ENCODE results near the gene GALNT3. TPM values are rescaled to one million over a fixed set of nuclear protein-coding genes. Genes with fewer than 3 reads are reported as not detected.

The GALNT3 gene
- total RNA-seq, 4 donors from 2014 or later = 17.2 to 230 (median 52.7) TPM

GRCh38 chr2:165827016-165827920, 33.2 kb upstream of the GALNT3 start:
- no peak for DNase-seq
- TF ChIP-seq EP300 (IDR thresholded peaks at IDR 0.05; ENCODE audit: low read depth) (no peak), POLR2AphosphoS5 (IDR thresholded peaks at IDR 0.05) (no peak), POLR2A (IDR thresholded peaks at IDR 0.05) (no peak), CTCF (IDR thresholded peaks at IDR 0.05) (no peak)
- intact Hi-C loops (cut with DNase I; ENCODE audit: low total_unique reads) = no loop called here

DNA sequence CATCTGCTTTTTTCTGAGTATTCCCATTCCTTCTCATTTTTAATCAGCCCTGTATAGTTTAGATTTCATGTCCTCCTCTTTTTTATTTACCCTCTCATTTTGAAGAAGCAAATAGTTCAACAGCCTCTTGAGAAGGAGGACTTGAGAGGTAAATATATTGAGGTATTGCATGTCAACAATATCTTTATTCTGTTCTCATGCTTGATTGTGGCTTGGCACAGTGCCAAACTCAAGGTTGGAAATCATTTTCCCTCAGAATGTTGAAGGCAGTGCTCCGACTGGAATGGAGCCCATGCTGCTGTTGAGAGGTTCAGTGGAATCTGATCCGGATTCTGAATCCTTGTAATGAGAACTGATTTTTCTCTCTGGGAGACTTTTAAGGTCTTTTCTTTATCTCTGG, 31.0 kb upstream of the GALNT3 start:
- 48 to 70% methylated on average over 2 of the region's 2 CpGs for WGBS, 2 donors (ENCODE audit: low coverage in 1 of 2)
- no peak for DNase-seq
- Histone ChIP-seq H3K9me3 (no peaks in the 10 kb centered on the region), H3K4me3 (no peak overlapping the region), H3K4me1 (no peaks in the 10 kb centered on the region), H3K27me3 (no peaks in the 10 kb centered on the region), H3K27ac (no peak overlapping the region), H3K36me3 (no peaks in the 10 kb centered on the region)
- in situ Hi-C loops (cut with MboI; ENCODE audit: low pct_ligation_motif_present in 1 of 4, low pct_unique_long_range_greater_than_20kb in 1 of 4, low sequenced_read_pairs in 3 of 4) (no loop called here), intact Hi-C loops (cut with DNase I; ENCODE audit: low total_unique reads) (no loop called here)
- TF ChIP-seq POLR2A (IDR thresholded peaks at IDR 0.05) = no peak

More at GRCh38 chr2:165827016-165827920, 33.2 kb upstream of the GALNT3 start:
- H3K4me1 ChIP-seq = no peaks in the 10 kb centered on the region
- no peaks in the 10 kb centered on the region for H3K9me3 ChIP-seq
- 47 to 65% methylated on average over 3 of the region's 3 CpGs for WGBS, 2 donors (ENCODE audit: low coverage in 1 of 2)
- in situ Hi-C loops (cut with MboI; ENCODE audit: low pct_ligation_motif_present in 1 of 4, low pct_unique_long_range_greater_than_20kb in 1 of 4, low sequenced_read_pairs in 3 of 4) = no loop called here
- no peaks in the 10 kb centered on the region for H3K27me3 ChIP-seq
- H3K36me3 ChIP-seq = no peaks in the 10 kb centered on the region
- no peak overlapping the region for H3K27ac ChIP-seq
- no peak overlapping the region for H3K4me3 ChIP-seq

DNA sequence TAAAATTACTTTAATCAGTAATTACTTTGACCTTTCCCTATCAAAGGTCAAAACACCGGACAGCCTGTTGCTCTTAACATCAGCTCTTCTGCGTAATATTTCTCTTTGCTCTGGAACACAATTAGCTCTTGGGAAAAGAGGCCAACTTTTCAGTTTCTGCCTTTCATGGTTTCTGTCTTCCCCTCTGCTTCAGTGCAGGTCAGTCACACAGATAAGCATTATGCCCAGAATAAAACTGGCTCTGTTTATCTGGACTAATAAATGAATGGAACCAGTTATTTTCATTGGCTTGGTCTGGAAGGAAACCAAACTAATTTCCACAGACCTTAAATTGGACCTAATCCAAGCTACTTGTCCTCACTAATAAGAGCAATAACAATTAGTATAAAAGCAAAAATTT, 26.2 kb upstream of the GALNT3 start:
- Histone ChIP-seq H3K27me3 (no peaks in the 10 kb centered on the region), H3K36me3 (no peaks in the 10 kb centered on the region), H3K9me3 (no peaks in the 10 kb centered on the region), H3K4me1 (no peaks in the 10 kb centered on the region), H3K4me3 (no peak overlapping the region), H3K27ac (no peak overlapping the region)
- DNase-seq = no peak
- in situ Hi-C loops (cut with MboI; ENCODE audit: low pct_ligation_motif_present in 1 of 4, low pct_unique_long_range_greater_than_20kb in 1 of 4, low sequenced_read_pairs in 3 of 4) (no loop called here), intact Hi-C loops (cut with DNase I; ENCODE audit: low total_unique reads) (no loop called here)
- TF ChIP-seq POLR2AphosphoS5 (IDR thresholded peaks at IDR 0.05) (no peak), POLR2A (IDR thresholded peaks at IDR 0.05) (no peak), EP300 (IDR thresholded peaks at IDR 0.05; ENCODE audit: low read depth) (no peak), CTCF (IDR thresholded peaks at IDR 0.05) (no peak)
- WGBS, 2 donors (ENCODE audit: low coverage in 1 of 2) = 72 to 80% methylated on average over 2 of the region's 2 CpGs

DNA sequence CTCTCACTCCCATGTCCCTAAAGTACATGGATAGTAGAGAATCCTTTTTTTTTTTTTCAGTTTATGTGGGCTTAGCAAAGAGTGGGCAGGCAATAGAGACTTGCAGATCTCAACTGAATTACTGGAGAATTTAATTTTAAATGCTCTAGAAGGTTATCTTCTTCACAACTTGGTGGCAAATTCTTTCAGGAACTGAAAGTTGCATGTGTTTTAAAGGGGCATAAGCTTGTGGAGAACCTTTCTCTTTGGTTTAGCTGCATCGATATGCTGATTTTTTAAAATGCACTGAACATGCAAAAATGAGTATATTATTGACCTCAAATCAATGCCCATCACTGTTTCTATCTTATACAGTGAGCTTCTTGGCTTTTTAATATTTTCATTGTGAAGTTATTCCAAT, 24.9 kb upstream of the GALNT3 start:
- no peak overlapping the region for H3K4me3 ChIP-seq
- H3K4me1 ChIP-seq = no peaks in the 10 kb centered on the region
- H3K9me3 ChIP-seq = no peaks in the 10 kb centered on the region
- no peaks in the 10 kb centered on the region for H3K27me3 ChIP-seq
- no peak overlapping the region for H3K27ac ChIP-seq
- intact Hi-C loops (cut with DNase I; ENCODE audit: low total_unique reads) = no loop called here
- 73 to 90% methylated on average over 1 of the region's 1 CpG for WGBS, 2 donors (ENCODE audit: low coverage in 1 of 2)
- TF ChIP-seq CTCF (IDR thresholded peaks at IDR 0.05) (no peak), POLR2A (IDR thresholded peaks at IDR 0.05) (no peak), POLR2AphosphoS5 (IDR thresholded peaks at IDR 0.05) (no peak), EP300 (IDR thresholded peaks at IDR 0.05; ENCODE audit: low read depth) (no peak)
- in situ Hi-C loops (cut with MboI; ENCODE audit: low pct_ligation_motif_present in 1 of 4, low pct_unique_long_range_greater_than_20kb in 1 of 4, low sequenced_read_pairs in 3 of 4) = no loop called here
- no peaks in the 10 kb centered on the region for H3K36me3 ChIP-seq
- no peak for DNase-seq
